Tibial nerve (tissue), 4 donors: ENCODE measurements around the gene ADAMTS4. TPM values are rescaled to one million over a fixed set of nuclear protein-coding genes. Genes with fewer than 3 reads are reported as not detected.

Experiments
- DNase-seq, 2 donors: peaks; one replicate each; pipeline ENCODE4 v3.0.0-alpha.2; 2019; ENCODE audit warnings: low spot score in 2 of 2
- H3K27ac ChIP-seq, 4 donors: fragments of 200-600 bp; sonication (generic) in 3 of 4; one replicate each; pipeline ENCODE4 v1.5.1; 2017 to 2019; ENCODE audit warnings: mild to moderate bottlenecking in 1 of 4
- H3K27me3 ChIP-seq, 2 donors: fragments of 200-600 bp; sonication (generic) in 1 of 2; one replicate each; pipeline versions ENCODE4 v1.5.1 to v1.6.0; 2017 to 2019
- H3K36me3 ChIP-seq, 3 donors: fragments of 200-600 bp; sonication (generic); one replicate each; pipeline ENCODE4 v1.5.1; 2018 to 2019
- H3K4me1 ChIP-seq, 4 donors: fragments of 200-600 bp; sonication (generic) in 3 of 4; one replicate each; pipeline ENCODE4 v1.5.1; 2017 to 2019
- H3K4me3 ChIP-seq, 4 donors: fragments of 200-600 bp; sonication (generic) in 3 of 4; one replicate each; pipeline ENCODE4 v1.5.1; 2017 to 2019; ENCODE audit warnings: mild to moderate bottlenecking in 1 of 4, moderate library complexity in 1 of 4
- H3K9me3 ChIP-seq, 4 donors: fragments of 200-600 bp; sonication (generic) in 3 of 4; one replicate each; pipeline ENCODE4 v1.5.1; 2017 to 2019
- CTCF ChIP-seq, 5 experiments: fragments of 200-600 bp in 3 of 5; fragments of 450-650 bp in 2 of 5; sonication (generic) in 3 of 5; IDR thresholded peaks; one replicate each; pipeline ENCODE4 v1.5.1; 2016 to 2019; ENCODE audit warnings: antibody characterized with exemption in 5 of 5, mild to moderate bottlenecking in 3 of 5, moderate library complexity in 2 of 5
- EP300 ChIP-seq, 2 donors: sonication (generic); formaldehyde crosslinking; IDR thresholded peaks; one replicate each; pipeline ENCODE4 v1.6.1; 2017; ENCODE audit warnings: antibody characterized with exemption in 2 of 2, mild to moderate bottlenecking in 1 of 2
- POLR2A ChIP-seq, 2 donors: fragments of 450-650 bp; IDR thresholded peaks; one replicate each; pipeline ENCODE4 v1.6.1; 2017; ENCODE audit warnings: antibody characterized with exemption in 2 of 2, mild to moderate bottlenecking in 2 of 2, moderate library complexity in 2 of 2
- WGBS, 2 donors: methylation state at CpG; one replicate each; pipeline ENCODE4 v1.1.5; 2018; 5-methylcytosine and 5-hydroxymethylcytosine counted together
- total RNA-seq, 4 donors: library from RNA; depleted of rRNA; stranded (reverse); fragments of >200 nt; gene quantifications; one replicate each; pipeline ENCODE4 v1.1.0, GENCODE V29; 2016

The ADAMTS4 gene
- total RNA-seq, 4 donors from 2014 or later, result 9.0 to 54.9 (median 19.5) TPM

GRCh38 chr1:161195171-161195570 is 3.7 kb downstream of the ADAMTS4 start:
- peak overlapping the region in 1 of 4 donors; percentile 50 for H3K4me3 ChIP-seq

GRCh38 chr1:161193561-161194235 is 5.2 kb downstream of the ADAMTS4 start:
- TF ChIP-seq POLR2A (IDR thresholded peaks at IDR 0.05), result no peak
- TF ChIP-seq EP300 (IDR thresholded peaks at IDR 0.05), result peak in 1 of 2 donors; percentile 43
- peak; percentile 19 to 58 (median 42) for TF ChIP-seq CTCF (IDR thresholded peaks at IDR 0.05)
- peaks cover 0 to 17% (median 0%) of the 10 kb centered on the region in 3 donors for H3K36me3 ChIP-seq
- no peak for DNase-seq
- H3K27ac ChIP-seq, result peak overlapping the region in 3 of 4 donors; percentile 62 to 98 (median 97)
- peaks cover 7 to 72% (median 45%) of the 10 kb centered on the region in 4 donors for H3K4me1 ChIP-seq
- H3K9me3 ChIP-seq, result no peaks in the 10 kb centered on the region
- no peaks in the 10 kb centered on the region for H3K27me3 ChIP-seq
- 46 to 60% methylated on average over 12 to 16 of the region's 21 CpGs for WGBS, 2 donors
- peak overlapping the region in 1 of 4 donors; percentile 13 for H3K4me3 ChIP-seq

More at GRCh38 chr1:161195171-161195570, 3.7 kb downstream of the ADAMTS4 start:
- no peak for DNase-seq
- no peak for TF ChIP-seq POLR2A (IDR thresholded peaks at IDR 0.05)
- TF ChIP-seq EP300 (IDR thresholded peaks at IDR 0.05), result peak in 1 of 2 donors; percentile 33
- TF ChIP-seq CTCF (IDR thresholded peaks at IDR 0.05), result no peak
- Histone ChIP-seq H3K4me1 (peaks cover 7 to 87% (median 59%) of the 10 kb centered on the region in 4 donors), H3K9me3 (no peaks in the 10 kb centered on the region), H3K36me3 (peaks cover 0 to 17% (median 0%) of the 10 kb centered on the region in 3 donors), H3K27me3 (no peaks in the 10 kb centered on the region), H3K27ac (peak overlapping the region in 3 of 4 donors; percentile 38 to 98 (median 97))
- WGBS, 2 donors, result 72 to 77% methylated on average over 4 of the region's 4 CpGs

- WGBS, 2 donors, result 45 to 48% methylated on average over 13 to 14 of the region's 15 CpGs
Measured at GRCh38 chr1:161192476-161193465, 6.1 kb downstream of the ADAMTS4 start.

GRCh38 chr1:161191971-161192370 is 6.9 kb downstream of the ADAMTS4 start:
- peaks cover 4 to 55% (median 35%) of the 10 kb centered on the region in 4 donors for H3K4me1 ChIP-seq
- no peaks in the 10 kb centered on the region for H3K27me3 ChIP-seq
- no peak overlapping the region for H3K4me3 ChIP-seq
- H3K9me3 ChIP-seq, result no peaks in the 10 kb centered on the region
- WGBS, 2 donors, result 74 to 80% methylated on average over 8 of the region's 8 CpGs
- DNase-seq, result no peak
- TF ChIP-seq CTCF (IDR thresholded peaks at IDR 0.05) (no peak), POLR2A (IDR thresholded peaks at IDR 0.05) (no peak), EP300 (IDR thresholded peaks at IDR 0.05) (no peak)
- H3K36me3 ChIP-seq, result peaks cover 0 to 17% (median 0%) of the 10 kb centered on the region in 3 donors
- no peak overlapping the region for H3K27ac ChIP-seq

More at GRCh38 chr1:161192476-161193465, 6.1 kb downstream of the ADAMTS4 start:
- no peak overlapping the region for H3K4me3 ChIP-seq
- H3K9me3 ChIP-seq, result no peaks in the 10 kb centered on the region
- H3K36me3 ChIP-seq, result peaks cover 0 to 17% (median 0%) of the 10 kb centered on the region in 3 donors
- H3K4me1 ChIP-seq, result peaks cover 5 to 63% (median 36%) of the 10 kb centered on the region in 4 donors
- TF ChIP-seq POLR2A (IDR thresholded peaks at IDR 0.05) (no peak), CTCF (IDR thresholded peaks at IDR 0.05) (peak; percentile 78 to 90 (median 84)), EP300 (IDR thresholded peaks at IDR 0.05) (peak in 1 of 2 donors; percentile 33)
- H3K27ac ChIP-seq, result peak overlapping the region in 3 of 4 donors; percentile 62 to 98 (median 97)
- H3K27me3 ChIP-seq, result no peaks in the 10 kb centered on the region
- DNase-seq, result peak in 1 of 2 donors; percentile 71
